ENCODE results near the gene NT5DC3.

NT5DC3 gene

DNA sequence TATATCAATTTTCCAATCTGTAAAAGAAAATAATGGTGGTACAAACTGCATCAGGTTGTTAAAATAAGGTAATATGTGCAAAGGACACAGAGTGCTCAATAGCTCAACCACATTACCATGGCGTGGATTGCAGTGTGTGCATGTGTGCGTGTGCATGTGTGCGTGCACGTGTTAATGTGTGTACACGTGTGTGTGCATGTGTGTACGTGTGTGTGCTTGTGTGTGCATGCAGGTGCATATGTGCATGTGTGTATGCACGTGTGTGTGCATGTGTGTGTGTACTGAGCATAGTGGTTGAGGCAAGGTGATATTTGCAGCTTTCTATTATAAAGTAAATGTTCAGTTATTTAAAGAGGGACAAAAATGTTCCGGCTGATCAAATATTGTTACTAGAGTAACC, 115.6 kb downstream of the NT5DC3 start:
- H3K36me3 ChIP-seq: no peaks in the 10 kb centered on the region
- TF ChIP-seq, protein P1, sequence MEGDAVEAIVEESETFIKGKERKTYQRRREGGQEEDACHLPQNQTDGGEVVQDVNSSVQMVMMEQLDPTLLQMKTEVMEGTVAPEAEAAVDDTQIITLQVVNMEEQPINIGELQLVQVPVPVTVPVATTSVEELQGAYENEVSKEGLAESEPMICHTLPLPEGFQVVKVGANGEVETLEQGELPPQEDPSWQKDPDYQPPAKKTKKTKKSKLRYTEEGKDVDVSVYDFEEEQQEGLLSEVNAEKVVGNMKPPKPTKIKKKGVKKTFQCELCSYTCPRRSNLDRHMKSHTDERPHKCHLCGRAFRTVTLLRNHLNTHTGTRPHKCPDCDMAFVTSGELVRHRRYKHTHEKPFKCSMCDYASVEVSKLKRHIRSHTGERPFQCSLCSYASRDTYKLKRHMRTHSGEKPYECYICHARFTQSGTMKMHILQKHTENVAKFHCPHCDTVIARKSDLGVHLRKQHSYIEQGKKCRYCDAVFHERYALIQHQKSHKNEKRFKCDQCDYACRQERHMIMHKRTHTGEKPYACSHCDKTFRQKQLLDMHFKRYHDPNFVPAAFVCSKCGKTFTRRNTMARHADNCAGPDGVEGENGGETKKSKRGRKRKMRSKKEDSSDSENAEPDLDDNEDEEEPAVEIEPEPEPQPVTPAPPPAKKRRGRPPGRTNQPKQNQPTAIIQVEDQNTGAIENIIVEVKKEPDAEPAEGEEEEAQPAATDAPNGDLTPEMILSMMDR (IDR thresholded peaks at IDR 0.05; ENCODE audit: low read depth, low read length): no peak
- no peak overlapping the region for H3K4me3 ChIP-seq (ENCODE audit: low read depth, low read length)
- no peaks in the 10 kb centered on the region for H3K4me1 ChIP-seq
- H3K27me3 ChIP-seq: peaks cover 10% of the 10 kb centered on the region
- DNase-seq: no peak
- no peaks in the 10 kb centered on the region for H3K9me3 ChIP-seq

Data from BE2C (cell line).